Neutrophil (primary cell): ENCODE measurements around the gene TMEM132E.

ENCODE experiments used
- H3K27ac ChIP-seq: fragments of 200-600 bp; sonication (generic); 2 replicates; pipeline ENCODE4 v1.5.1; 2016; ENCODE audit warnings: mild to moderate bottlenecking, moderate library complexity
- H3K27me3 ChIP-seq: fragments of 200-600 bp; sonication (generic); 2 replicates; pipeline ENCODE4 v1.6.0; 2016; ENCODE audit warnings: mild to moderate bottlenecking
- H3K36me3 ChIP-seq: fragments of 200-600 bp; sonication (generic); 2 replicates; pipeline ENCODE4 v1.5.1; 2017
- H3K4me1 ChIP-seq, 2 experiments: fragments of 200-600 bp in 1 of 2; sonication (generic) in 1 of 2; 1 replicate in 1 of 2; 2 replicates in 1 of 2; pipeline versions ENCODE4 v1.5.1 to v1.6.1; 2013 to 2016; ENCODE audit warnings: low read depth in 1 of 2, low read length in 1 of 2, mild to moderate bottlenecking in 1 of 2, moderate library complexity in 1 of 2; ENCODE audit not compliant: control insufficient read depth in 1 of 2, insufficient read depth in 1 of 2
- H3K4me3 ChIP-seq, 2 experiments: fragments of 200-600 bp in 1 of 2; sonication (generic) in 1 of 2; 1 replicate in 1 of 2; 2 replicates in 1 of 2; pipeline ENCODE4 v1.5.1; 2013 to 2016; ENCODE audit warnings: low read depth in 1 of 2, low read length in 1 of 2, mild to moderate bottlenecking in 1 of 2, moderate library complexity in 1 of 2
- H3K9me3 ChIP-seq: fragments of 200-600 bp; sonication (generic); 2 replicates; pipeline ENCODE4 v1.5.1; 2016
- TF ChIP-seq, protein P1 (sequence below): fragments of 200-600 bp; sonication (generic); IDR thresholded peaks from 2 replicates; pipeline ENCODE4 v1.5.1; 2016; ENCODE audit warnings: antibody characterized with exemption

Gene TMEM132E

DNA sequence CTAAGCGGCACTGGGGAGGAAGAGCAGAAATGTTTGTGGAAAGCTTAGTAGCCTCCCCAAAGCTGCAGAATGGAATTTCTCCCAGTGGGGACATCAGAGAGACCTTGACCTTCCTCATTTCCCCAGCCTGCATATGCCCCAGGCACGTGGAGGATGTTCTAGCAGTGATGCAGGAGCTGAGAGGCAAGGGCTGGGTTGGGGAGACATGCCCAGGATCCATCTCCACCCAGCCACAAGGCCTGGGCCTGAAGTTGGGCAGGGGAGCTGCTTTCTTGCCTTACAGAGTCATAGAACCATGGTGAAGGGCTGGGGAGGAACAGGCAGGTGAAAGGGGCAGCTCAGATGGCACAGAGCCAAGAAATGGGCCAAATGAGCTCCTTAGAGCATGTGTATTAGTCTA is 104.0 kb downstream of the TMEM132E start:
- Histone ChIP-seq H3K4me3 (no peak overlapping the region), H3K27ac (no peak overlapping the region), H3K9me3 (no peaks in the 10 kb centered on the region), H3K4me1 (no peaks in the 10 kb centered on the region), H3K27me3 (peaks cover 39% of the 10 kb centered on the region), H3K36me3 (no peaks in the 10 kb centered on the region)
- TF ChIP-seq, protein P1, sequence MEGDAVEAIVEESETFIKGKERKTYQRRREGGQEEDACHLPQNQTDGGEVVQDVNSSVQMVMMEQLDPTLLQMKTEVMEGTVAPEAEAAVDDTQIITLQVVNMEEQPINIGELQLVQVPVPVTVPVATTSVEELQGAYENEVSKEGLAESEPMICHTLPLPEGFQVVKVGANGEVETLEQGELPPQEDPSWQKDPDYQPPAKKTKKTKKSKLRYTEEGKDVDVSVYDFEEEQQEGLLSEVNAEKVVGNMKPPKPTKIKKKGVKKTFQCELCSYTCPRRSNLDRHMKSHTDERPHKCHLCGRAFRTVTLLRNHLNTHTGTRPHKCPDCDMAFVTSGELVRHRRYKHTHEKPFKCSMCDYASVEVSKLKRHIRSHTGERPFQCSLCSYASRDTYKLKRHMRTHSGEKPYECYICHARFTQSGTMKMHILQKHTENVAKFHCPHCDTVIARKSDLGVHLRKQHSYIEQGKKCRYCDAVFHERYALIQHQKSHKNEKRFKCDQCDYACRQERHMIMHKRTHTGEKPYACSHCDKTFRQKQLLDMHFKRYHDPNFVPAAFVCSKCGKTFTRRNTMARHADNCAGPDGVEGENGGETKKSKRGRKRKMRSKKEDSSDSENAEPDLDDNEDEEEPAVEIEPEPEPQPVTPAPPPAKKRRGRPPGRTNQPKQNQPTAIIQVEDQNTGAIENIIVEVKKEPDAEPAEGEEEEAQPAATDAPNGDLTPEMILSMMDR: no peak
